Stimulated activated CD4-positive, alpha-beta T cell treated with anti-CD3 and anti-CD28 coated beads, Interleukin-1b, Interleukin-23, amount 100 ng/mL, for 48 hours (primary cell): ENCODE results near the gene PTGS1.

Source experiments
- DNase-seq: peaks from one replicate; pipeline ENCODE4 v3.0.0-alpha.2; 2020

The PTGS1 gene

GRCh38 chr9:122376796-122377195, 6.0 kb downstream of the PTGS1 start:
- no peak for DNase-seq

GRCh38 chr9:122377241-122378164, 6.7 kb downstream of the PTGS1 start:
- no peak for DNase-seq

GRCh38 chr9:122378236-122378635, 7.4 kb downstream of the PTGS1 start:
- no peak for DNase-seq

- DNase-seq, result no peak
Measured at GRCh38 chr9:122379340-122379739, 8.5 kb downstream of the PTGS1 start.

GRCh38 chr9:122380293-122380692, 9.5 kb downstream of the PTGS1 start:
- no peak for DNase-seq

GRCh38 chr9:122381206-122381950, 10.6 kb downstream of the PTGS1 start:
- no peak for DNase-seq

GRCh38 chr9:122382901-122383850, 12.4 kb downstream of the PTGS1 start:
- no peak for DNase-seq

- no peak for DNase-seq
Measured at GRCh38 chr9:122383992-122384461, 13.2 kb downstream of the PTGS1 start.

- DNase-seq, result no peak
Measured at GRCh38 chr9:122386311-122386872, 15.6 kb downstream of the PTGS1 start.

GRCh38 chr9:122387536-122387935, 16.7 kb downstream of the PTGS1 start:
- no peak for DNase-seq

GRCh38 chr9:122389195-122389594, 18.4 kb downstream of the PTGS1 start:
- no peak for DNase-seq

GRCh38 chr9:122389799-122390481, 19.1 kb downstream of the PTGS1 start:
- no peak for DNase-seq

GRCh38 chr9:122392284-122392683, 21.5 kb downstream of the PTGS1 start:
- DNase-seq, result no peak

GRCh38 chr9:122392714-122393113, 21.9 kb downstream of the PTGS1 start:
- no peak for DNase-seq

- no peak for DNase-seq
Measured at GRCh38 chr9:122393284-122393983, 22.6 kb downstream of the PTGS1 start.

GRCh38 chr9:122394265-122395125, 23.7 kb downstream of the PTGS1 start:
- DNase-seq, result no peak

- DNase-seq, result no peak
Measured at GRCh38 chr9:122396614-122397148, 25.9 kb downstream of the PTGS1 start.

GRCh38 chr9:122397749-122398148, 26.9 kb downstream of the PTGS1 start:
- no peak for DNase-seq

GRCh38 chr9:122398371-122398924, 27.6 kb downstream of the PTGS1 start:
- DNase-seq, result no peak
